HG02763 (cell line): ENCODE data around the gene ANKRD37.

Experiments
- ATAC-seq: cut with Tn5 transposase; IDR thresholded peaks from one replicate; pipeline ENCODE4 v1.9.1; 2021; ENCODE audit warnings: mild to moderate bottlenecking, moderate library complexity; ENCODE audit not compliant: unreplicated experiment

ANKRD37 gene

GRCh38 chr4:185379326-185380295 is 17.0 kb upstream of the ANKRD37 start:
- no peak for ATAC-seq

- ATAC-seq = no peak
Observed at GRCh38 chr4:185380320-185380719, 16.3 kb upstream of the ANKRD37 start.

GRCh38 chr4:185381288-185382196 is 15.1 kb upstream of the ANKRD37 start:
- no peak for ATAC-seq

- no peak for ATAC-seq
Observed at GRCh38 chr4:185382754-185383153, 13.9 kb upstream of the ANKRD37 start.

GRCh38 chr4:185383451-185383850 is 13.2 kb upstream of the ANKRD37 start:
- ATAC-seq = no peak

GRCh38 chr4:185384061-185384460 is 12.6 kb upstream of the ANKRD37 start:
- no peak for ATAC-seq

- ATAC-seq = no peak
Observed at GRCh38 chr4:185384930-185385331, 11.7 kb upstream of the ANKRD37 start.

GRCh38 chr4:185387957-185388356 is 8.7 kb upstream of the ANKRD37 start:
- ATAC-seq = no peak

GRCh38 chr4:185390941-185391340 is 5.7 kb upstream of the ANKRD37 start:
- no peak for ATAC-seq

- no peak for ATAC-seq
Observed at GRCh38 chr4:185392156-185392555, 4.5 kb upstream of the ANKRD37 start.

- no peak for ATAC-seq
Observed at GRCh38 chr4:185394568-185395237, 1.9 kb upstream of the ANKRD37 start.

GRCh38 chr4:185395238-185395955 is 1.2 kb upstream of the ANKRD37 start, which contains the start of gene LRP2BP:
LRP2BP (minus strand) TSS chr4:185395924; CDS start chr4:185378186, 17,738 bp downstream.
- ATAC-seq = no peak

- peak; percentile 80 for ATAC-seq
Observed at GRCh38 chr4:185395956-185396723, 501 bp upstream of the ANKRD37 start.

GRCh38 chr4:185398618-185399017 is 2.0 kb downstream of the ANKRD37 start:
- ATAC-seq = no peak

- ATAC-seq = no peak
Observed at GRCh38 chr4:185399466-185399865, 2.8 kb downstream of the ANKRD37 start.

GRCh38 chr4:185404031-185404430 is 7.4 kb downstream of the ANKRD37 start:
- ATAC-seq = no peak

GRCh38 chr4:185405296-185405999 is 8.8 kb downstream of the ANKRD37 start:
- ATAC-seq = no peak

- no peak for ATAC-seq
Observed at GRCh38 chr4:185408432-185408831, 11.8 kb downstream of the ANKRD37 start.

GRCh38 chr4:185411849-185412248 is 15.2 kb downstream of the ANKRD37 start:
- no peak for ATAC-seq
